Activated CD4-positive, alpha-beta memory T cell treated with anti-CD3 and anti-CD28 coated beads for 36 hours (primary cell): ENCODE measurements around the gene DSP. TPM values are rescaled to one million over a fixed set of nuclear protein-coding genes. Genes with fewer than 3 reads are reported as not detected.

Experiments
- CTCF ChIA-PET: fragments of 350-600 bp; sonication (Branson Sonifier 250); formaldehyde crosslinking; loops from one replicate; lab custom pipeline; 2021; ENCODE audit warnings: antibody characterized with exemption, inconsistent platforms; lab: Charles Lee
- POLR2A ChIA-PET: fragments of 350-600 bp; sonication (Branson Sonifier 250); formaldehyde crosslinking; loops from one replicate; lab custom pipeline; 2021; ENCODE audit warnings: antibody characterized with exemption; lab: Charles Lee
- DNase-seq: peaks from one replicate; pipeline ENCODE4 v3.0.0-alpha.2; 2020
- H3K27ac Mint-ChIP-seq: one replicate; pipeline ENCODE4 v1.8.0; 2021; ENCODE audit warnings: mixed read lengths
- H3K27me3 Mint-ChIP-seq: one replicate; pipeline ENCODE4 v1.8.0; 2021; ENCODE audit warnings: mixed read lengths
- H3K36me3 Mint-ChIP-seq: one replicate; pipeline ENCODE4 v1.8.0; 2021; ENCODE audit warnings: mixed read lengths
- H3K4me1 Mint-ChIP-seq: one replicate; pipeline ENCODE4 v1.8.0; 2021; ENCODE audit warnings: low read depth, mixed read lengths
- H3K4me3 Mint-ChIP-seq: one replicate; pipeline ENCODE4 v1.8.0; 2021; ENCODE audit warnings: mild to moderate bottlenecking, mixed read lengths
- H3K9me3 Mint-ChIP-seq: one replicate; pipeline ENCODE4 v1.8.0; 2021; ENCODE audit warnings: mixed read lengths
- intact Hi-C: fragments of 100-400 bp; cut with micrococcal nuclease; formaldehyde crosslinking; loops from one replicate; pipeline ENCODE4 v1.15.1; 2023
- total RNA-seq, 2 experiments: library from RNA; stranded (reverse); gene quantifications; one replicate each; pipeline ENCODE4 v1.2.3, GENCODE V29; 2021

The DSP gene
- total RNA-seq, 2 experiments from 2014 or later, result 0.07 to 0.12 TPM

GRCh38 chr6:7572213-7572943 is 30.9 kb downstream of the DSP start:
- ChIA-PET CTCF (no interaction called here), POLR2A (no interaction called here)
- no peaks in the 10 kb centered on the region for H3K36me3 Mint-ChIP-seq
- no peak overlapping the region for H3K4me3 Mint-ChIP-seq
- no peaks in the 10 kb centered on the region for H3K4me1 Mint-ChIP-seq
- H3K27me3 Mint-ChIP-seq, result peaks cover 26% of the 10 kb centered on the region
- DNase-seq, result no peak
- intact Hi-C loops, result no loop called here
- H3K27ac Mint-ChIP-seq, result no peak overlapping the region
- H3K9me3 Mint-ChIP-seq, result no peaks in the 10 kb centered on the region

GRCh38 chr6:7574500-7574899 is 33.0 kb downstream of the DSP start:
- POLR2A ChIA-PET, result no interaction called here
- no peaks in the 10 kb centered on the region for H3K36me3 Mint-ChIP-seq
- H3K4me3 Mint-ChIP-seq, result no peak overlapping the region
- DNase-seq, result no peak
- no peak overlapping the region for H3K27ac Mint-ChIP-seq
- peaks cover 16% of the 10 kb centered on the region for H3K27me3 Mint-ChIP-seq
- intact Hi-C loops, result no loop called here
- H3K4me1 Mint-ChIP-seq, result no peaks in the 10 kb centered on the region
- CTCF ChIA-PET, result no interaction called here
- H3K9me3 Mint-ChIP-seq, result no peaks in the 10 kb centered on the region

GRCh38 chr6:7578516-7578915 is 37.0 kb downstream of the DSP start:
- DNase-seq, result no peak
- Mint-ChIP-seq H3K27ac (no peak overlapping the region), H3K27me3 (peaks cover 7% of the 10 kb centered on the region), H3K36me3 (no peaks in the 10 kb centered on the region), H3K4me3 (no peak overlapping the region), H3K4me1 (no peaks in the 10 kb centered on the region), H3K9me3 (no peaks in the 10 kb centered on the region)
- ChIA-PET CTCF (no interaction called here), POLR2A (no interaction called here)
- intact Hi-C loops, result no loop called here

GRCh38 chr6:7578931-7579330 is 37.5 kb downstream of the DSP start:
- ChIA-PET CTCF (no interaction called here), POLR2A (no interaction called here)
- Mint-ChIP-seq H3K9me3 (no peaks in the 10 kb centered on the region), H3K27me3 (peaks cover 5% of the 10 kb centered on the region), H3K4me3 (no peak overlapping the region), H3K4me1 (no peaks in the 10 kb centered on the region), H3K36me3 (no peaks in the 10 kb centered on the region), H3K27ac (no peak overlapping the region)
- DNase-seq, result no peak
- intact Hi-C loops, result no loop called here

- Mint-ChIP-seq H3K27ac (no peak overlapping the region), H3K9me3 (no peaks in the 10 kb centered on the region), H3K4me1 (no peaks in the 10 kb centered on the region), H3K36me3 (no peaks in the 10 kb centered on the region), H3K4me3 (no peak overlapping the region), H3K27me3 (peaks cover 8% of the 10 kb centered on the region)
- DNase-seq, result no peak
- POLR2A ChIA-PET, result interaction anchor here (1.3 kb wide), 1 partner anchor 10 kb away, joined by 4 read pairs; the partner anchor contains the start of gene SNRNP48
- CTCF ChIA-PET, result interaction anchor here (0.7 kb wide), 1 partner anchor 17 kb away, joined by 3 read pairs; no protein-coding TSS in a partner anchor
- intact Hi-C loops, result no loop called here
These were observed 38.4 kb downstream of the DSP start for GRCh38 chr6:7579851-7580250.

GRCh38 chr6:7580537-7580926 is 39.1 kb downstream of the DSP start:
- ChIA-PET CTCF (no interaction called here), POLR2A (interaction anchor here (1.3 kb wide), 1 partner anchor 9 kb away, joined by 4 read pairs; the partner anchor contains the start of gene SNRNP48)
- DNase-seq, result no peak
- no peak overlapping the region for H3K27ac Mint-ChIP-seq
- intact Hi-C loops, result no loop called here
- H3K27me3 Mint-ChIP-seq, result peaks cover 8% of the 10 kb centered on the region
- H3K4me3 Mint-ChIP-seq, result no peak overlapping the region
- H3K9me3 Mint-ChIP-seq, result no peaks in the 10 kb centered on the region
- no peaks in the 10 kb centered on the region for H3K36me3 Mint-ChIP-seq
- no peaks in the 10 kb centered on the region for H3K4me1 Mint-ChIP-seq

- Mint-ChIP-seq H3K9me3 (no peaks in the 10 kb centered on the region), H3K4me3 (no peak overlapping the region), H3K4me1 (no peaks in the 10 kb centered on the region), H3K27me3 (peaks cover 8% of the 10 kb centered on the region), H3K36me3 (no peaks in the 10 kb centered on the region), H3K27ac (no peak overlapping the region)
- ChIA-PET POLR2A (interaction anchor here (1.2 kb wide), 1 partner anchor 9 kb away, joined by 3 read pairs; the partner anchor contains the start of gene SNRNP48), CTCF (no interaction called here)
- no peak for DNase-seq
- intact Hi-C loops, result no loop called here
These were observed 39.6 kb downstream of the DSP start for GRCh38 chr6:7580927-7581618.

- intact Hi-C loops, result no loop called here
These were observed 43.9 kb downstream of the DSP start for GRCh38 chr6:7585287-7585930.

GRCh38 chr6:7587631-7588100 is 46.2 kb downstream of the DSP start:
- Mint-ChIP-seq H3K36me3 (peaks cover 6% of the 10 kb centered on the region), H3K27ac (no peak overlapping the region), H3K4me1 (peaks cover 34% of the 10 kb centered on the region), H3K27me3 (peaks cover 4% of the 10 kb centered on the region), H3K9me3 (no peaks in the 10 kb centered on the region), H3K4me3 (no peak overlapping the region)
- DNase-seq, result no peak
- ChIA-PET CTCF (interaction anchor here (0.5 kb wide), 1 partner anchor 291 kb away, joined by 3 read pairs; no protein-coding TSS in a partner anchor), POLR2A (no interaction called here)
- intact Hi-C loops, result no loop called here

More at GRCh38 chr6:7585287-7585930, 43.9 kb downstream of the DSP start:
- Mint-ChIP-seq H3K4me1 (peaks cover 16% of the 10 kb centered on the region), H3K27me3 (peaks cover 5% of the 10 kb centered on the region), H3K36me3 (peaks cover 3% of the 10 kb centered on the region), H3K9me3 (no peaks in the 10 kb centered on the region), H3K27ac (no peak overlapping the region), H3K4me3 (no peak overlapping the region)
- ChIA-PET POLR2A (no interaction called here), CTCF (no interaction called here)
- no peak for DNase-seq

GRCh38 chr6:7588506-7588905 is 47.0 kb downstream of the DSP start:
- Mint-ChIP-seq H3K27ac (no peak overlapping the region), H3K27me3 (peaks cover 3% of the 10 kb centered on the region), H3K4me3 (no peak overlapping the region), H3K36me3 (peaks cover 8% of the 10 kb centered on the region), H3K9me3 (no peaks in the 10 kb centered on the region), H3K4me1 (peaks cover 40% of the 10 kb centered on the region)
- CTCF ChIA-PET, result no interaction called here
- intact Hi-C loops, result no loop called here
- POLR2A ChIA-PET, result no interaction called here
- DNase-seq, result no peak

GRCh38 chr6:7589221-7589620 is 47.8 kb downstream of the DSP start:
- peaks cover 8% of the 10 kb centered on the region for H3K36me3 Mint-ChIP-seq
- no peaks in the 10 kb centered on the region for H3K9me3 Mint-ChIP-seq
- peaks cover 40% of the 10 kb centered on the region for H3K4me1 Mint-ChIP-seq
- POLR2A ChIA-PET, result interaction anchor here (0.8 to 1.7 kb wide), 4 partner anchors 9 to 314 kb away, joined by 4 to 8 read pairs (median 4); partner anchors contain the start of genes CAGE1 and RIOK1
- CTCF ChIA-PET, result interaction anchor here (0.6 to 0.9 kb wide), 3 partner anchors 26 to 929 kb away, joined by 3 to 8 read pairs (median 3); no protein-coding TSS in a partner anchor
- H3K27ac Mint-ChIP-seq, result peak overlapping the region; percentile 94
- intact Hi-C loops, result no loop called here
- H3K27me3 Mint-ChIP-seq, result peaks cover 3% of the 10 kb centered on the region
- peak overlapping the region; percentile 99 for H3K4me3 Mint-ChIP-seq
- no peak for DNase-seq
